Lung (tissue), 12 donors: ENCODE data around the gene HNRNPM. TPM values are rescaled to one million over a fixed set of nuclear protein-coding genes. Genes with fewer than 3 reads are reported as not detected.

Experiments
- ATAC-seq: fragments of 200-7000 bp; cut with Tn5 transposase; one replicate; pipeline ENCODE4 v1.9.1; 2020; ENCODE audit warnings: moderate number of reproducible peaks; ENCODE audit not compliant: insufficient read depth, low FRiP score
- DNase-seq, 3 donors: peaks; one replicate each; pipeline ENCODE4 v3.0.0-alpha.2; 2013 to 2017
- H3K27ac ChIP-seq, 2 donors: one replicate each; pipeline ENCODE4 v1.5.1; 2013; ENCODE audit warnings: mild to moderate bottlenecking in 2 of 2, moderate library complexity in 2 of 2, control low read depth in 1 of 2, inconsistent platforms in 1 of 2, low read depth in 1 of 2, low read length in 1 of 2
- H3K27me3 ChIP-seq, 3 donors: one replicate each; pipeline ENCODE4 v1.5.1; 2013; ENCODE audit warnings: low read length in 2 of 3; ENCODE audit not compliant: control insufficient read depth in 3 of 3, insufficient read depth in 3 of 3
- H3K36me3 ChIP-seq, 4 donors: one replicate each; pipeline ENCODE4 v1.5.1; 2013; ENCODE audit warnings: low read length in 4 of 4, mild to moderate bottlenecking in 1 of 4, moderate library complexity in 1 of 4; ENCODE audit not compliant: control insufficient read depth in 4 of 4, insufficient read depth in 4 of 4
- H3K4me1 ChIP-seq, 5 donors: one replicate each; pipeline ENCODE4 v1.5.1; 2013; ENCODE audit warnings: low read length in 5 of 5, mild to moderate bottlenecking in 2 of 5, moderate library complexity in 1 of 5; ENCODE audit not compliant: control insufficient read depth in 5 of 5, insufficient read depth in 5 of 5
- H3K4me3 ChIP-seq: one replicate; pipeline ENCODE4 v1.5.1; 2013; ENCODE audit warnings: mild to moderate bottlenecking, control low read depth, moderate library complexity
- H3K9ac ChIP-seq, 2 donors: one replicate each; pipeline ENCODE4 v1.5.1; 2013; ENCODE audit warnings: low read length in 2 of 2, control low read depth in 1 of 2; ENCODE audit not compliant: insufficient read depth in 1 of 2
- H3K9me3 ChIP-seq, 4 donors: one replicate each; pipeline ENCODE4 v1.5.1; 2013; ENCODE audit warnings: low read length in 3 of 4, mild to moderate bottlenecking in 1 of 4, moderate library complexity in 1 of 4; ENCODE audit not compliant: control insufficient read depth in 4 of 4, insufficient read depth in 3 of 4
- CTCF ChIP-seq: IDR thresholded peaks from 2 replicates; pipeline ENCODE4 v1.5.1; 2012; ENCODE audit warnings: mild to moderate bottlenecking; ENCODE audit errors: control extremely low read depth, extremely low read depth
- WGBS, 2 donors: extraction: QIAGEN DNeasy Blood & Tissue Kit; methylation state at CpG; one replicate each; pipeline ENCODE4 v1.1.7; 2013; 5-methylcytosine and 5-hydroxymethylcytosine counted together
- polyA plus RNA-seq, 2 donors: library from polyadenylated mRNA; stranded (reverse); fragments of 200-250 nt; gene quantifications; one replicate each; pipeline ENCODE4 v1.2.1, GENCODE V29; 2013
- total RNA-seq, 2 donors: library from RNA; depleted of rRNA in 1 of 2; stranded (reverse); fragments of >200 nt in 1 of 2; gene quantifications; one replicate each; pipeline ENCODE4 v1.2.1, GENCODE V29; 2014 to 2021
- donor health status: control.
- donor health status: control.
- donor health status: Bipolar disorder and iron deficiency.
- donor health status: healthy.
- donor health status: DM: yes; HTN: yes; CAD: no.

HNRNPM gene
- total and polyA plus RNA-seq, 4 donors: 53.7 to 243 (median 164) TPM

DNA sequence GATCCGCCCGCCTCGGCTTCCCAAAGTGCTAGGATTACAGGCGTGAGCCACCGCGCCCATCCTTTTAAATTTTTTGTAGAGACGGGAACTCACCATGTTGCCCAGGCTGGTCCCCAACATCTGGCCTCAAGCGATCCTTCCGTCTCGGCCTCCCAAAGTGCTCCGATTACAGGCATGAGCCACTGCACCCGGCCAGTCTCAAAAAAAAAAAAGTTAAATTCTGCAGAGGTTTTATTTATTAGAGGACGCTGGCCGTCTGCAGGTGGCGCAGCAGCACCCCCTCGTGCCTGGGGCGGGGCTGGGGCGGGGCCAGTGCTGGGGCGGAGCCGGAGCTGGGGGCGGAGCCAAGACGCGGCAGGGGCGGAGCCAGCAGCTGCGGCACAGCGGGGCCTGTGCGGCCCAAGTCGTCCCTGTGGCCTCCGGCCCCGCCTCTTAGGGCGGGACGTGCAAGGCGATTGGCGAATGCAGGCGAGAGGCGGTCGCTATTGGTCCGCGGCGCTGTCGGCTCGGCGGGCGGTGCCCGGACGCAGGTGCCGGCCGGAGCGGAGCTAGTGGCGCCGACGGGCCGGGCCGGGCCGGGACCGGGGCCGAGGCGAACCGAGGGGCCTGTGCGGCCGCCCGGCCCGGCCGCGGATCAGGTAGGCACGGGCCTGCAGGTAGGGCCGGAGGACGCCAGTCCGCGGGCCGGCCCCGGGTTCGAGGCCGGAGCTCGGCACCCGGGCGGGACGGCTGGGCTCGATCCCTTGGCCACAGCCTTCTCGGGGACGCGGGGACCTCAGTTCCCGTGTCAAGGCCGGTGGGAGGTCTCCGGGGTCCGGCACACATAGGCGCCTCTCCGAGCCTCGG lies 31.8 kb upstream of the HNRNPM start, which contains the start of gene MARCHF2:
Gene MARCHF2 (plus strand): TSS at position 523 of the 846 bp plus-strand sequence. CDS start 8,536 bp downstream, outside the sequence.
- DNase-seq (peak; percentile 95 to 97 (median 97)), ATAC-seq (peak; percentile 100)
- WGBS, 2 donors: 4 to 8% methylated on average over 61 to 89 of the region's 89 CpGs
- H3K9me3 ChIP-seq: no peaks in the 10 kb centered on the region
- H3K9ac ChIP-seq: no peak within 1 kb of the TSS
- H3K27ac ChIP-seq: peak within 1 kb of the TSS; percentile 77 to 96
- H3K4me1 ChIP-seq: peaks cover 0 to 7% (median 0%) of the 10 kb centered on the region in 5 donors
- H3K36me3 ChIP-seq: no peaks in the 10 kb centered on the region
- peak; percentile 53 for TF ChIP-seq CTCF
- H3K4me3 ChIP-seq: peak within 1 kb of the TSS; percentile 92
- no peaks in the 10 kb centered on the region for H3K27me3 ChIP-seq

DNA sequence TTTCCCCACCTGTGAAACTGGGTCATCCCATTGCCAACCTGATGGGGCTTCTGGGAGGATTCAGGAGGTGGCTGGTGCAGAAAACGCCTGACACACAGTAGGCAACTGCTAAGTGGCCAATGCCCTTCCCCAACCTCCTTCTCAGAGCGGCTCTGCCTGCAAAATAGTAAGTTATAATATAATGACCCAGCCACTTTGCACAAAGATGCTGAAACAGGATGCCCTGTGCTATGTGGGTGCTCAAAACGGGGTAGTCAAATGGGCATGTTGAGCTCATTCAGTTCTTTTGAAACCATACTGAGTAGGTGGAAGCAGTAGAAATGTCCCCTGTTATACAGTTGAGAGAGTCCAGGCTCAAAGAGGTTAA lies 31.2 kb upstream of the HNRNPM start:
- no peak for TF ChIP-seq CTCF
- Histone ChIP-seq H3K9ac (no peak overlapping the region), H3K4me3 (peak overlapping the region; percentile 92), H3K4me1 (peaks cover 0 to 7% (median 0%) of the 10 kb centered on the region in 5 donors), H3K36me3 (no peaks in the 10 kb centered on the region), H3K9me3 (no peaks in the 10 kb centered on the region), H3K27me3 (no peaks in the 10 kb centered on the region), H3K27ac (peak overlapping the region; percentile 77 to 96)
- ATAC-seq: no peak
- 18 to 27% methylated on average over 3 of the region's 3 CpGs for WGBS, 2 donors
- no peak for DNase-seq

DNA sequence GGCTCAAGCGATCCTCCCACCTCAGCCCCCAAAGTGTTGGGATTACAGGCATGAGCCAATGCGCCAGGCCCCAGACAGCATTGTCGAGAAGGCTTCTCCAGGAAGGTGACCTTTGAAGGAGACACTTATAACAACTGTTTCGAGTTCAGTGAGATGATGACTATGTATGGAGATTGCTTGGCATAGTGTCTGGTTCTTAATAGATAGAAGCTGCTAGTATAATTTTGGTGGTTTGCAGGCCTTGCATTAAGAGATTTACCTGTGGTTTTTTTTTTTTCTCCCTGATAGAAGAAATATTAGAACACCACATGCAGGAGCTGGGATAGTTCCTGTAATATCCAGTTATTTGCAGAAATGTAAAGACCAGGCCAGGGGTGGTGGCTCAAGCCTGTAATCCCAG lies 28.0 kb upstream of the HNRNPM start:
- H3K27me3 ChIP-seq: no peaks in the 10 kb centered on the region
- no peak overlapping the region for H3K4me3 ChIP-seq
- DNase-seq (no peak), ATAC-seq (no peak)
- no peaks in the 10 kb centered on the region for H3K9me3 ChIP-seq
- no peak for TF ChIP-seq CTCF
- WGBS, 2 donors: 78 to 93% methylated on average over 4 of the region's 4 CpGs
- no peak overlapping the region for H3K27ac ChIP-seq
- H3K4me1 ChIP-seq: peaks cover 0 to 7% (median 0%) of the 10 kb centered on the region in 5 donors
- no peak overlapping the region for H3K9ac ChIP-seq
- peaks cover 0 to 3% (median under 1%) of the 10 kb centered on the region in 4 donors for H3K36me3 ChIP-seq
